ENCODE measurements around the gene EPB41L5.

DNA sequence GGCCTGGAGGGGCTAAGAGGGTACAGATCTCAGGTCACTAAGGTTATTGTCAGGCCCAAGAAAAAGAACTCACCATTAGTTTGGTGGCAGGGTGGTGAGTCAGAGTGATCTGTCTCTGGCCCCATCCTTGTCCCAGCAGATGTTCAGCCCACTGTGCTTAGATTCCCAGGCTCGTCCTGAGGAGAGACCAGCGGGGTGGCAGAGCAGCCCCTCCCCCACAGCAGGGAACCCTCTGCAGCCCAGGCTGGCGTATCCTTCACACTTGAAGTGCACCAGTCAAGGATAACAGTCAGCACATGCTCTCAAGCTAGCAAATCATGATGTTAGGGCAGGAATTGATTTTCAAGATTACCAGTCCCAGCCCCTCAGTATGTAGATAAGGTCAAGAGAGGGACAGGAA, 167.2 kb downstream of the EPB41L5 start:
- TF ChIP-seq, protein P1, sequence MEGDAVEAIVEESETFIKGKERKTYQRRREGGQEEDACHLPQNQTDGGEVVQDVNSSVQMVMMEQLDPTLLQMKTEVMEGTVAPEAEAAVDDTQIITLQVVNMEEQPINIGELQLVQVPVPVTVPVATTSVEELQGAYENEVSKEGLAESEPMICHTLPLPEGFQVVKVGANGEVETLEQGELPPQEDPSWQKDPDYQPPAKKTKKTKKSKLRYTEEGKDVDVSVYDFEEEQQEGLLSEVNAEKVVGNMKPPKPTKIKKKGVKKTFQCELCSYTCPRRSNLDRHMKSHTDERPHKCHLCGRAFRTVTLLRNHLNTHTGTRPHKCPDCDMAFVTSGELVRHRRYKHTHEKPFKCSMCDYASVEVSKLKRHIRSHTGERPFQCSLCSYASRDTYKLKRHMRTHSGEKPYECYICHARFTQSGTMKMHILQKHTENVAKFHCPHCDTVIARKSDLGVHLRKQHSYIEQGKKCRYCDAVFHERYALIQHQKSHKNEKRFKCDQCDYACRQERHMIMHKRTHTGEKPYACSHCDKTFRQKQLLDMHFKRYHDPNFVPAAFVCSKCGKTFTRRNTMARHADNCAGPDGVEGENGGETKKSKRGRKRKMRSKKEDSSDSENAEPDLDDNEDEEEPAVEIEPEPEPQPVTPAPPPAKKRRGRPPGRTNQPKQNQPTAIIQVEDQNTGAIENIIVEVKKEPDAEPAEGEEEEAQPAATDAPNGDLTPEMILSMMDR (IDR thresholded peaks at IDR 0.05), result no peak
- TF ChIP-seq POLR2A (IDR thresholded peaks at IDR 0.05), result no peak

Measured in right lobe of liver (tissue), 4 donors.